ENCODE data around the gene HOXC6. TPM values are rescaled to one million over a fixed set of nuclear protein-coding genes. Genes with fewer than 3 reads are reported as not detected.

Gene HOXC6
- total and polyA plus RNA-seq, 9 of the 15 experiments (the other 6 are each of a cell fraction or from before 2014, with no cell fraction given): 0.06 to 4.0 (median 1.4) TPM

DNA sequence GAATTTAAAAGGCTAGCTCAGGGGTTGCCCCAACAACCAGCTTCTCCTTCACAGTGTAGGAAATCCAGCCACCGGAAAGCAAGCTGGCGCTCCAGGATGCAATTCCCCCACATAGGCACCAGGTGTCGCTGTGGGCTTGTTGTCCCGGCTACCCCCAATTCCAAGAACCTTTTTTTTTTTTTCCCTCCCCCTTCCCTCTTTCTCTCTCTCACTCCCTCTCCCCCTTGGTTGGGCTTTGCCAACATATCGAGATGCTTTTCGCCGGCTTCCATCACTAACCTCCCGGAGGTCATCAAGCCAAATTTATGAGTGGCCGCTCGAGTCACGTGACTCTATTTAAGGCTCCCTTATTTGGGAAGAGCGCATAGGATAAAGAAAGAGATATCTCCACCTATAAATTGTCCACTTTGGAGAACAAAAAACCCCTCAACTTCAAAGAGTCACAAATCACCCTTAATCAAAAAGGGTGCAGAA lies 4.4 kb downstream of the HOXC6 start, which contains the start of gene HOXC5 (continued):
- TF ChIP-seq SRSF9 (IDR thresholded peaks at IDR 0.05; ENCODE audit: borderline replicate concordance, low read depth, low read length): no peak
- TF ChIP-seq ZNF655 (CRISPR knock-in tag; IDR thresholded peaks at IDR 0.05): no peak
- TF ChIP-seq CEBPZ (IDR thresholded peaks at IDR 0.05; ENCODE audit: borderline replicate concordance, low read depth, low read length): no peak
- no peak for TF ChIP-seq CEBPG (CRISPR knock-in tag; IDR thresholded peaks at IDR 0.05)
- no peak for TF ChIP-seq CEBPG (tag; conservative IDR thresholded peaks at IDR 0.05 in 1 of 2, IDR thresholded peaks at IDR 0.05 in 1 of 2)
- no peak for TF ChIP-seq ZNF561 (CRISPR knock-in tag; conservative IDR thresholded peaks at IDR 0.05)
- no peak for TF ChIP-seq ELF2 (CRISPR knock-in tag; IDR thresholded peaks at IDR 0.05)
- TF ChIP-seq C11orf30 (IDR thresholded peaks at IDR 0.05; ENCODE audit: low read depth): no peak
- TF ChIP-seq KLF6 (CRISPR knock-in tag; IDR thresholded peaks at IDR 0.05; ENCODE audit: borderline replicate concordance): no peak
- TF ChIP-seq NR2C1 (IDR thresholded peaks at IDR 0.05): no peak
- no peak for TF ChIP-seq NR2C1 (tag; IDR thresholded peaks at IDR 0.05)
- 0 out of 2 replicates have a peak, but pooled peaks have one; percentile 29 for TF ChIP-seq PHF21A (IDR thresholded peaks at IDR 0.05; ENCODE audit: borderline replicate concordance, low read depth)
- no peak for TF ChIP-seq ETS2 (tag; IDR thresholded peaks at IDR 0.05; ENCODE audit: borderline replicate concordance, poor library complexity, severe bottlenecking)
- TF ChIP-seq HCFC1 (IDR thresholded peaks at IDR 0.05; ENCODE audit: low read depth, low read length): no peak
- TF ChIP-seq RB1 (IDR thresholded peaks at IDR 0.05; ENCODE audit: low read depth): peak; percentile 32; the same call in 1 of the 2 replicates
- no peak for TF ChIP-seq SETDB1 (IDR thresholded peaks at IDR 0.05; ENCODE audit: low read length)
- no peak for TF ChIP-seq ZNF133 (CRISPR knock-in tag; IDR thresholded peaks at IDR 0.05)
- TF ChIP-seq ZBTB9 (CRISPR knock-in tag; IDR thresholded peaks at IDR 0.05): no peak
- TF ChIP-seq RAD21 (CRISPR knock-in tag; conservative IDR thresholded peaks at IDR 0.05 in 1 of 2, IDR thresholded peaks at IDR 0.05 in 1 of 2): peak; percentile 80 to 89
- TF ChIP-seq MAZ (CRISPR knock-in tag; conservative IDR thresholded peaks at IDR 0.05 in 1 of 2, IDR thresholded peaks at IDR 0.05 in 1 of 2): peak in 1 of 2 experiments; percentile 53; a peak in 1 of 4 replicates
- TF ChIP-seq SRSF1 (IDR thresholded peaks at IDR 0.05; ENCODE audit: low read depth, low read length): no peak
- no peak for TF ChIP-seq HES1 (IDR thresholded peaks at IDR 0.05; ENCODE audit: low read depth)
- no peak for TF ChIP-seq KDM2B (CRISPR knock-in tag; IDR thresholded peaks at IDR 0.05)
